RWPE1 (cell line): ENCODE data around the gene ASAP2.

Experiments
- CTCF ChIA-PET: fragments of 350-600 bp; sonication (Branson Sonifier 250); formaldehyde crosslinking; extraction: SDS; loops from one replicate; lab custom pipeline; 2021; lab: Yijun Ruan, JAX
- POLR2A ChIA-PET: fragments of 400-600 bp; formaldehyde crosslinking; extraction: SDS; loops from one replicate; lab custom pipeline; 2020; ENCODE audit warnings: antibody characterized with exemption; ENCODE audit not compliant: low non-redundant PET; lab: Yijun Ruan, JAX
- DNase-seq: peaks from one replicate; pipeline ENCODE4 v3.0.0; 2012; ENCODE audit warnings: low spot score
- H3K27ac ChIP-seq: fragments of 450-650 bp; 2 replicates; pipeline ENCODE4 v1.5.1; 2017
- TF ChIP-seq, protein P1 (sequence below): fragments of 450-650 bp; conservative IDR thresholded peaks from 2 replicates; pipeline ENCODE4 v1.5.1; 2017; ENCODE audit warnings: low read depth, mild to moderate bottlenecking

Gene ASAP2

GRCh38 chr2:9192712-9193111 lies 13.9 kb upstream of the ASAP2 start:
- TF ChIP-seq, protein P1, sequence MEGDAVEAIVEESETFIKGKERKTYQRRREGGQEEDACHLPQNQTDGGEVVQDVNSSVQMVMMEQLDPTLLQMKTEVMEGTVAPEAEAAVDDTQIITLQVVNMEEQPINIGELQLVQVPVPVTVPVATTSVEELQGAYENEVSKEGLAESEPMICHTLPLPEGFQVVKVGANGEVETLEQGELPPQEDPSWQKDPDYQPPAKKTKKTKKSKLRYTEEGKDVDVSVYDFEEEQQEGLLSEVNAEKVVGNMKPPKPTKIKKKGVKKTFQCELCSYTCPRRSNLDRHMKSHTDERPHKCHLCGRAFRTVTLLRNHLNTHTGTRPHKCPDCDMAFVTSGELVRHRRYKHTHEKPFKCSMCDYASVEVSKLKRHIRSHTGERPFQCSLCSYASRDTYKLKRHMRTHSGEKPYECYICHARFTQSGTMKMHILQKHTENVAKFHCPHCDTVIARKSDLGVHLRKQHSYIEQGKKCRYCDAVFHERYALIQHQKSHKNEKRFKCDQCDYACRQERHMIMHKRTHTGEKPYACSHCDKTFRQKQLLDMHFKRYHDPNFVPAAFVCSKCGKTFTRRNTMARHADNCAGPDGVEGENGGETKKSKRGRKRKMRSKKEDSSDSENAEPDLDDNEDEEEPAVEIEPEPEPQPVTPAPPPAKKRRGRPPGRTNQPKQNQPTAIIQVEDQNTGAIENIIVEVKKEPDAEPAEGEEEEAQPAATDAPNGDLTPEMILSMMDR = no peak
- CTCF ChIA-PET = no interaction called here
- POLR2A ChIA-PET = no interaction called here
- H3K27ac ChIP-seq = no peak overlapping the region
- DNase-seq = no peak

- no peak for DNase-seq
- TF ChIP-seq, protein P1 = no peak
- ChIA-PET POLR2A (interaction anchor here (0.6 kb wide), 1 partner anchor 80 kb away, joined by 4 read pairs; no protein-coding TSS in a partner anchor), CTCF (interaction anchor here (0.6 kb wide), 1 partner anchor 93 kb away, joined by 3 read pairs; no protein-coding TSS in a partner anchor)
- H3K27ac ChIP-seq = no peak overlapping the region
Observed at GRCh38 chr2:9194352-9194751, 12.3 kb upstream of the ASAP2 start.

- ChIA-PET CTCF (no interaction called here), POLR2A (no interaction called here)
- H3K27ac ChIP-seq = no peak overlapping the region
- TF ChIP-seq, protein P1 = no peak
- no peak for DNase-seq
Observed at GRCh38 chr2:9196637-9197036, 10.0 kb upstream of the ASAP2 start.

- H3K27ac ChIP-seq = no peak overlapping the region
- DNase-seq = no peak
- ChIA-PET POLR2A (no interaction called here), CTCF (interaction anchor here (0.6 kb wide), 1 partner anchor 88 kb away, joined by 5 read pairs; no protein-coding TSS in a partner anchor)
- TF ChIP-seq, protein P1 = no peak
Observed at GRCh38 chr2:9197916-9198315, 8.7 kb upstream of the ASAP2 start.

DNA sequence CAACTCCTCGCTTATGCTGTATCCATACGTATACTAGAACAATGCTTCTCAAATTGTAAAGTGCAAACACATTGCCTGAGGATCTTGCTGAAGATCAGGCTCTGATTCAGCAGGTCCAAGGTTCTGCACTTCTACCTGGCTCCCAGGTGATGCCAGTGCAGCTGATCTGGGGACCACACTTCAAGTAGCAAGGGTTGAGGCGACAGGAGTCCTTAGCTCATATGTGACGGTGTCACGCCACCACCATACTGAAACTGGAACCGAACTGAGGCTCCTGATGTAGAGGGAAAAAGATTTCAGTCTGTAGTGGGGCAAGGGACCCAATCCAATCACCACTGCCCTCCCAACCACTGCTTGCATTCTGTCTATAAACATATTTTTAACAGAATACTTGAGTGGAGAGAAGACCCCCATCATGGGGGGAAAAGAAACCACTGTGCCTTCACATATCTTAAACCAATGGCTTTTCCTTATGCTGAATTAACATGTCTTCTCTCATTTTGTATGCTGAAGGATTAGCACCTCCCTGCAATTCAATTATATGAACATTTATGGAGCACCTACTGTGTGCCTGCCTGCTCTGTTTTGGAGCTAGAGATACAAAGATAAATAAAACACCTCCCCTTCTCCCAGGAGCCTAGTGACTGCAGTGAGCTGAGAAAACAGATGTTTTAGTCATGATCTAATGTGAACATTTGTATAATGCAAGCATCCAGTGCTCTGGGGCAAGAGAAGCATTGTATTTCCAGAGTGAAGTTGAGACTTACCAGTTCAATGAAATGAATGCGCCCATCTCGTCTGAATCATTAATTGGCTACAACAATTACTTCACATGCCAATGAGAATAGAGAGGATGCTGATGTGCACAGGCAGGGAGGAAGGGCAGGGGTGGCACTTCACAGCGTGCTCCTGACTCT lies 6.6 kb upstream of the ASAP2 start:
- TF ChIP-seq, protein P1 = no peak
- no peak overlapping the region for H3K27ac ChIP-seq
- no peak for DNase-seq
- ChIA-PET POLR2A (no interaction called here), CTCF (interaction anchor here (0.6 kb wide), 1 partner anchor 30 kb away, joined by 3 read pairs; no protein-coding TSS in a partner anchor)

DNA sequence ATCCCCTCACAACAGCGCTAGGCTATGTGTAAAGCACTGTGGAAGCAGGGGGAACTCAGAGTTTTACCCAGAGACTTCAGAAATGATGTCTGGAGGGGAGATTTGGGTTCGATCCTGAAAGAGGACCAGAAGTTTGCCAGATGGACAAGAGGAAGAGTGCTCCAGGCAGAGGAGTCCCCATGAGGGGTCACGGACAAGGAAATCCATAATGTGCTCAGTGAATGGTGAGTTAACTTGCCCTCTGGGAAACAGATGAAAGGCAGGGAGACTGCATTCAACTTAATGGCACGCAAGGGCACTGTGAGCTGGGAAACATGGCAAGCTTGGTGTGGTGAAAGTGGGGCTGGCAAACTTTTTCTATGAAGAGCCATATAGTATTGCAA lies 6.0 kb upstream of the ASAP2 start:
- ChIA-PET POLR2A (no interaction called here), CTCF (no interaction called here)
- DNase-seq = no peak
- TF ChIP-seq, protein P1 = no peak
- no peak overlapping the region for H3K27ac ChIP-seq
